Cardiac muscle cell (in vitro differentiated cells and primary cell): ENCODE data around the gene GATB. TPM values are rescaled to one million over a fixed set of nuclear protein-coding genes. Genes with fewer than 3 reads are reported as not detected.

Experiments used
- DNase-seq, 2 donors: peaks; one replicate each; pipeline versions ENCODE4 v3.0.0 to v3.0.0-alpha.2; 2010 to 2017; ENCODE audit warnings: low read depth in 1 of 2, low spot score in 1 of 2
- H3K27ac ChIP-seq: fragments of 200-600 bp; sonication (generic); 2 replicates; pipeline ENCODE4 v1.5.1; 2016
- H3K27me3 ChIP-seq: fragments of 200-600 bp; sonication (generic); 2 replicates; pipeline ENCODE4 v1.6.0; 2016; ENCODE audit warnings: control low read depth
- H3K36me3 ChIP-seq: fragments of 200-600 bp; sonication (generic); 2 replicates; pipeline ENCODE4 v1.5.1; 2016; ENCODE audit warnings: control low read depth
- H3K4me1 ChIP-seq: fragments of 200-600 bp; sonication (generic); 2 replicates; pipeline ENCODE4 v1.8.1; 2017; ENCODE audit warnings: low read depth, mild to moderate bottlenecking, mixed run types
- H3K4me3 ChIP-seq: fragments of 200-600 bp; sonication (generic); 2 replicates; pipeline ENCODE4 v1.5.1; 2016; ENCODE audit warnings: mild to moderate bottlenecking
- H3K9me3 ChIP-seq: fragments of 200-600 bp; sonication (generic); 2 replicates; pipeline ENCODE4 v1.5.1; 2017; ENCODE audit warnings: low read depth, mild to moderate bottlenecking, control low read depth
- CTCF ChIP-seq: IDR thresholded peaks from 2 replicates; pipeline ENCODE4 v1.5.1; 2012; ENCODE audit warnings: low read depth, mild to moderate bottlenecking, low read length
- polyA plus RNA-seq: library from polyadenylated mRNA; unstranded; fragments of >200 nt; fragmentation: Nextera tagmentation; extraction: Ambion mirVana; gene quantifications from 2 replicates; pipeline ENCODE4 v1.2.1, GENCODE V29; 2016
- total RNA-seq: library from RNA; depleted of rRNA; stranded (reverse); fragments of >200 nt; gene quantifications from 2 replicates; pipeline ENCODE4 v1.2.3, GENCODE V29; 2016

The GATB gene
- total and polyA plus RNA-seq, 2 experiments from 2014 or later: 24.4 to 45.3 TPM

DNA sequence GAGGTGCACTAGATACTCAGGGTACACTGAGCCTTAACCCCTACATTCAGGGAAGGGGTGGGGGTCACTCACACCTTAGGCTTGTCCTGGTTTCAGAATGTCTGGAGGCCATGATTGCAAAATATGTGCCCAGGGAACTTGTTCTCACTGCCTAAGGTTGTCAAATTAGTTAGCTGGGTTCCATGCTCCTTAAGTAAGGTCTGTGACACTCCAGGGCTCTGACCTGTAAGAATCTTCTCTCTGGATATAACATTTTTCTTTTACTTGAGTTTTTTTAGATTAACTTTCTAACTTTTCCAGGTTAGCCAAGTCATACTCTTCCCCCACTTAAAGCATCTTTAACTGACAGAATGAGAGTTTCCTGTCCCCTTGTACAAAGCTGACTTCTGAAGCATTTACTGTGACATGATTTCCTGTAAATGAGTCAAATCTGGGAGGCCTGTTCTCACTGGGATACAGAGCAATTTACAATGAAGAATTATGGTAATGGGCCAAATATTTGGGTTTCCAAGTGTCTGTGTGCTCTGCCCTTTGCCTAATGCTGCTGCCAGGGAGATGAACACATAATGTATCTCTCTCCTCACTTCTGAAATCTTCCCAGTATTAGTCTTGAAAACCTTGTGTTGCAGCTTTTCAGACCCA is 101.7 kb downstream of the GATB start:
- Histone ChIP-seq H3K4me1 (no peaks in the 10 kb centered on the region), H3K36me3 (no peaks in the 10 kb centered on the region), H3K9me3 (no peaks in the 10 kb centered on the region), H3K4me3 (no peak overlapping the region), H3K27ac (no peak overlapping the region), H3K27me3 (no peaks in the 10 kb centered on the region)
- TF ChIP-seq CTCF: no peak
- DNase-seq: peak in 1 of 2 donors; percentile 77

- TF ChIP-seq CTCF: no peak
- no peak overlapping the region for H3K4me3 ChIP-seq
- H3K27ac ChIP-seq: no peak overlapping the region
- H3K4me1 ChIP-seq: no peaks in the 10 kb centered on the region
- DNase-seq: no peak
- no peaks in the 10 kb centered on the region for H3K36me3 ChIP-seq
- no peaks in the 10 kb centered on the region for H3K27me3 ChIP-seq
- H3K9me3 ChIP-seq: no peaks in the 10 kb centered on the region
Observed at GRCh38 chr4:151657896-151658295, 102.9 kb downstream of the GATB start.

- Histone ChIP-seq H3K27me3 (no peaks in the 10 kb centered on the region), H3K9me3 (no peaks in the 10 kb centered on the region), H3K27ac (no peak overlapping the region), H3K4me1 (no peaks in the 10 kb centered on the region), H3K36me3 (no peaks in the 10 kb centered on the region), H3K4me3 (no peak overlapping the region)
- no peak for DNase-seq
- TF ChIP-seq CTCF: no peak
Observed at GRCh38 chr4:151656058-151656457, 104.7 kb downstream of the GATB start.

DNA sequence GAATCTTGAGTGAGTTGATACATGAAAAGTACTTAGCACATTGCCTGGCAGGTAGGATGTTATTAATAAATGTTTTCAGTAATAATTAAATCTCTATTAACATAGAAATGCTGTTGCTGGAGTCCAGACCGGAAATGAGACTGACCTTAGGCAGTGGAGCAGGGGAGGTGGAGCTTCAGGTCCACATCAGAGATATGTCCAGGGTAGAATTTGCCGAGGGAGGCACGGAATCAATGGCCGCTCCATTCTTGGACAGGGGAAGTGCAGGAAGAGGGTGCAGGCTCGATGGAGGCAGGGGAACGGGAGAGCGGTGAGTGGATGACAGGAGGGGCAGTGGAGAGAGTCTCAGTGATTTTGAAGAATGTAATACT is 107.3 kb downstream of the GATB start:
- Histone ChIP-seq H3K9me3 (no peaks in the 10 kb centered on the region), H3K27ac (no peak overlapping the region), H3K36me3 (no peaks in the 10 kb centered on the region), H3K4me1 (no peaks in the 10 kb centered on the region), H3K4me3 (no peak overlapping the region), H3K27me3 (no peaks in the 10 kb centered on the region)
- TF ChIP-seq CTCF: no peak
- DNase-seq: no peak

DNA sequence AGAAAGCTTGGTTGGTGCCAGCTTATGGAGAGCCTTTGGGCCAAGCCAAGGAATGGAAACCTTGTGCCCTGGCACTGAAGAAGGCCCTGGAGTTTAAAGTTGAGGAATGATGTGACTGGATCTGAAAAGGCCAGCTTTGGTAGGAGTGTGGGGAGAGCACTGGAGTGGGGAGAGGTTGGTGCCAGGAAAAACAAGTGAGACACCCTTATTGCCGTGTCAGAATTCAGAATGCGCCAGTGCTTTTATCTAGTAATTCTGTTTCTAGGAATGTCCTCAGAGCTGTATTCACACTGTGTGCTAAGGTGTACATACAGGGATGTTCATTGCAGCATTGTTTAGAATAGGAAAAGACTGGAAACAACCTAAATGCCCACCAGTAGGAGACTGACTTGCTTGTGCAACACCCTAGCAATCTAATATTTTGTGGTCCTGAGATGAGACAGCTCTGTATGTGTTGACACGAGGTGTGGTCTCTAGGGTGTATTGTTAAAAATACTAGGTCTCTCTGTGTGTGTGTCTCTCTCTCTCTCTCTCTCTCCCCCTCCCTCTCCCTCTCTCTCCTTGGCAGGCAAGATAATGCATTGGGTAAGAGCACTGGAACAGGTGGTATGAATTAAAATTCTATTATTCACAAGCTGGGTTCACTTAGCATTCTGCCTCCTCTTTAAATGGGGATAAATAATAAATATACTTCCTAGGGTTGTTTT is 107.8 kb downstream of the GATB start:
- no peak overlapping the region for H3K27ac ChIP-seq
- no peaks in the 10 kb centered on the region for H3K4me1 ChIP-seq
- H3K4me3 ChIP-seq: no peak overlapping the region
- peak in 1 of 2 donors; percentile 45 for DNase-seq
- no peaks in the 10 kb centered on the region for H3K9me3 ChIP-seq
- H3K27me3 ChIP-seq: no peaks in the 10 kb centered on the region
- no peak for TF ChIP-seq CTCF
- H3K36me3 ChIP-seq: no peaks in the 10 kb centered on the region
